H4 (cell line): ENCODE data around the gene KCNMA1. TPM values are rescaled to one million over a fixed set of nuclear protein-coding genes. Genes with fewer than 3 reads are reported as not detected.

ENCODE experiments used
- DNase-seq: peaks from one replicate; pipeline ENCODE4 v3.0.0-alpha.2; 2015; ENCODE audit warnings: low spot score
- total RNA-seq: library from RNA; depleted of rRNA; stranded (reverse); fragments of >200 nt; shearing (Covaris generic); gene quantifications from 2 replicates; pipeline ENCODE4 v1.2.3, GENCODE V29; 2014

Gene KCNMA1
- total RNA-seq, 1 experiment from 2014 or later = 8.4 TPM

GRCh38 chr10:77116904-77117303, 520.7 kb downstream of the KCNMA1 start:
- DNase-seq = no peak

DNA sequence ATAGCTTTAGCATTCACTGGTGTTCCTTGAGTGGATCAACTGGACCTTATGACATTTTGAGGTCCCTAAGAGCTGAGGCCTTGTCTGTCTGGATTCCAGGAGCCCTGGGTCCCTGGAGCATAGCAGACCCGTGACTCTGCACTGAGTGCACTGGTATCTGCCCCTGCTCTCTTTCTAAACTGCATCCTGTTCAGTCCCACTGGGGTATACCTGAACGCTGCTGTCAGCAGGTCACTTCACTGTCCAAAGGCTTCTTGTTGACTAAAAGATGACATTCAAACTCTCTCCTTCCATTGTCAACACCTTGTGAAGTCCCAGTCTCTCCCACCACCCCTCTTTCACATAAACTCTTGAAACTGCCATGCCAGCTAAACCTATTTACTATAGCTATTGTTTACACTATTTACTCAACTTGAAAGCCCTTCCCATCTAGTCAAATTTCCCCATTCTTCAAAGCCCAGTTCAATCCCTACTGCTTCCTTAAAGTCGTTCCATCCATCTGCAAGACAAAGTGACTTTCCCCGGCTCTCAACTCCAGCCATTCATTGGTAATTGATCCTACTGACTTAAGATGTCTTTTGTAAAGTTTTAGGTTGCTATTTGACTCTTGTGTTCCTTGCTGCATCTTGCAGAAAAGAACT, 523.3 kb downstream of the KCNMA1 start:
- DNase-seq = no peak

- DNase-seq = peak; percentile 53
Observed at GRCh38 chr10:77111611-77112550, 525.7 kb downstream of the KCNMA1 start.

GRCh38 chr10:77110757-77111156, 526.9 kb downstream of the KCNMA1 start:
- no peak for DNase-seq

- DNase-seq = no peak
Observed at GRCh38 chr10:77109351-77109994, 528.1 kb downstream of the KCNMA1 start.

DNA sequence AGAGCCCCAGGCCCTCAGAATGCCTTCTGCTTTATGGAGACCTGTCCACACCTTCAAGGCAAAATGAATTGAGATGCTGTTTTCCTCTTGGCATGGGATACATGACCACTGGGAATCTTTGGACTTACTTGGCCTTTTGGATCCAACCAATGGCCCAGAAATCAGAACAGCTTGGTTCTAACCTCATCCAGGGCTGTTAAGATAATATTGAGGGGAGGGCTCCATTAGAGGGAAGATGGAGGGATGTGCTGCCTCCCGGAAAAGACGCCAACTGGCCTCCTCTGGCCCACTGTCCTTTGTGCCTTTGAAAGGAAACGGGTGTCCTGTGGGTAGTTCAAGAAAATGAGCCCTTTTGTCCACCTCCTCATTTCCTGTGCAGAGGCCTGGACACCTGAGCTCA, 530.9 kb downstream of the KCNMA1 start:
- no peak for DNase-seq

DNA sequence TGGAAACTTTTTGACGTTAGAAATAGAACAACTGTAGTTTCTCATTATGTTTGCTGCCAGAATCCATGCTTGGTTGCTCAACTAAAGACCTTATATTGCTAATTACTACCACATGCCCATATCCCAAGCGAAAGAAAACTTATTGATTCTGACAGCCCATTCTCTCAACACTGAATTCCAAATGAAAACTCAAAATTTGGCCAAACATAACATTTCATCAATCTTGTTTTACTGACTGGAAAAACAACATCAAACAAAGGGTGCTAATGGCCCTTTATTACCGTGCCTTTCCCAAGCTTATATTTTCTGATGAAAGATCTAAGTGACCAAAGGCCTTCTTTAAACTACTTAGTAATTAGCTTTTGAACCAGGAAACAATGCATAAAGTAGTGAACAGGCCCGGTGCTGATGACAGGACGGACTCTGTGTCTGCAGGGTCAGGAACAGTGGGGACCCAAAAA, 531.8 kb downstream of the KCNMA1 start:
- DNase-seq = no peak

DNA sequence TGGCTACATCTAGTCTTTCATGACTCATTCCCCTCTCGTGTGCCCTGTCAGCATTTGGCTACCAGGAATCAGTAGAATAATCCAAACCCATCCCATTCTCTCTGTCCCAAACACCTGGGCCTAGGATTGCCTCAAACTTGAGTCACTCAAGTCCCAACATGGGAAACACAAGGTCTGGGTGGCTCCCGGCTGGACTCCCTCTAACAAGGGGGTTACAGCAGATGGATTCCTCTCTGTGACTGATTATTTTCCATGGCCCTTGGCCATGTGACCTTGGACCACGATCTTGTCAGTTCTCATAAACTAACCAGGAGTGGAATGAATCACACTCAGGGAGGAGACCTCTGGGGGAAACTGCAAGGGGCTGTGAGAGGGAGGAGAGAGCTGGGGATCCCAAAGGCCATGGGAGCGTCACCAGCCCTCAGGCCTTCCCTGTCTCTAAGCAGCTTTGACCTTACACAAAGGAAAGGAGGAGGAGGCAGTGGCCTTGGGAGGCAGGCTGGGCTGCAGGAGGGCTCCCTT, 533.1 kb downstream of the KCNMA1 start:
- DNase-seq = no peak

- DNase-seq = no peak
Observed at GRCh38 chr10:77103213-77103612, 534.4 kb downstream of the KCNMA1 start.

GRCh38 chr10:77101341-77101740, 536.3 kb downstream of the KCNMA1 start:
- no peak for DNase-seq

GRCh38 chr10:77099136-77099535, 538.5 kb downstream of the KCNMA1 start:
- DNase-seq = no peak

GRCh38 chr10:77097625-77098024, 540.0 kb downstream of the KCNMA1 start:
- no peak for DNase-seq

GRCh38 chr10:77093126-77093525, 544.5 kb downstream of the KCNMA1 start:
- DNase-seq = no peak

- no peak for DNase-seq
Observed at GRCh38 chr10:77091597-77092165, 545.9 kb downstream of the KCNMA1 start.

DNA sequence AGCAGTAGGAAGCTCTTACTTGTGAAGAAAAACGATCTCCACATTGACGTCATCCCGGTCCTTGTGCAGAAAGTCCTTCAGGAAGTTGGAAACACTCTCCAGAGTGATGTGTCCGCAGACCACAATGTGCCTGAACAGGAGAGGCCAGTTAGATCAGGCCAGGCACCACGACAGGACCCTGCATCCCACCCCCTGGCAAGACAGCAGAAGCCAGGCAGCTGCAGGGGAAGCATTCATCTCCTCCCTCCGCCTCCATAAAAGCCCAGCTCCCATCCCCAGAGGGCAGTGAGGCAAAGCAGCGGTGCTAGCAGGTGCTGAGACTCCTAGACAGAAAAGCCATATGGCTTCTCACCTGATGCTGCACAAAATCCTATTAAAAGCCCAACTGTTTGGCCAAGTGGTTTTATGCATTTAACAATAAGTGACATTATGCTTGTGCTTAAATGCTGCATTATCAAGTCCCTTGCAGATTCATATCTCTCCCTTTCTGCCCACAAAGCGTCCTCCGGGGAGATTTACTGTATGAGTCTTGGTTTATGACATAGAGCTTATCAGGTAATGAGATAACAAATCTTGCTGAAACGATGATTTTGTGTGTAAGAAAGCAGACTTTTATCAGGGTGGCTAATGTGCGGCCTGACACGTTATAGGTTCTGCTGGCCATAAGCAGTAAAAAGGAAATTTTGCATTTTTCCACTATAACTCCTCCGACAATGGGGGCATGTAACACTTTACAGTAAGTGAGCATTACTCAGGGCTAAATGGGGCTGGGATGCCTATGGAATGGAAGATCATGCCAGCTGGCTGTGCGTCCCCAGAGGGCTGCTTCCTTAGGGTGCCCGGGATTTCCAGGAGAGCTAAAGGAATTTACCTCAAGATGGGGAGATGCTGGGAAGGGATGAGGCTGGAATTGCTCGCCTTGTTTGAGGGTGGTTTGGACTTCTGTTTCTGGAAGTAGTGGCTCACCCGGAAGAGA, 546.9 kb downstream of the KCNMA1 start:
- DNase-seq = no peak

DNA sequence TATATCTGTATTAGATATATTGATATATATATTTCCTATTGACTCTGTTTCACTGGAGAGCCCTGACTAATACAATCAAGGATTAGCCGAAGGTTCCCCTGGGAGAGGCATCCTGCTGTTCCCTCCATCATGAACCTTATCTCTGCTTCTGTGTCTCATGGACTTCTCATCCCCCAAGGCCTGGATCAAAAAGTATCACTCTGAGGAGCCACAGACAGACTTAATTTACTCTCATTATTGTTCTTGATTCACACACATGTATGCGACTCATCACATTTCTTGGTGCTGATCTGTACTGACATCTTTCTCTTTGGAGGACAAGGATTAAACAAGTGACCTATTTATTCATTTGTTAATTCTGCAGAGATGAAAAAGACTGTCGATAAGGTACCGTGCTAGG, 550.2 kb downstream of the KCNMA1 start:
- DNase-seq = no peak

GRCh38 chr10:77086081-77086480, 551.5 kb downstream of the KCNMA1 start:
- DNase-seq = no peak

- DNase-seq = no peak
Observed at GRCh38 chr10:77085344-77085743, 552.3 kb downstream of the KCNMA1 start.

DNA sequence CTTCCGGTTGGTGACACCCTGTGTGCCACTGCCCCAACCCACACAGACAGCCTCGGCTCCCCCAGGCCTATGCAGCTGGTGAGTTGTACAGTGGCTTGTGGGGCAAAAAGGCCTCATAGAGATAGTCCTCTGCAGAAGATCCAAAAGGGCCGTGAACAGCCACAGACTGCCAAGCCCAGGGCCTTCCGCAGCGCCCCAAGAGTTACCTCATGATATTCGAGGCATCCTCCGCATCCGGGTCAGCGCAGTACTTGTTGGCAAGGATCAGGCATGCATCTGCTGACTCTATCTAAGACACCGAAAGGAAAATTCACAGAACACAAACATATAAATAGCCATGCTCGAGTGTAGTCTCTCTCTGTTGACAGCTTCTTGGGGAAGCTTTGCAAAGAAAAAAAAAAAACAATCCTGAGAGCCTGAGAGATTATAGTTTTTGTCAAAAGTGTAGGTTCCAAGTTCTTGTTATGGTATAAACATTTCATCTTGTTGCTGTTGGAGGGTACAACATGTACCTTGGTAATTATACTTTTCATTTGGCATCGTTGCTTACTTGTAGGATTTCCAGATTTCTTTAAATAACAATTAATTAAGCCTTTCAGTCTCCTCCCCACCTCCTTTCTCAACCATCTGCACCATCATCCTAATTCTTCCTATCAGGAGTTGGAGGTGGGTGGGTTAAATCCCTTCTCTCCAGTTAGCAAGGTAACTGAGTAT, 553.0 kb downstream of the KCNMA1 start:
- DNase-seq = no peak
